OCI-LY7 (cell line): ENCODE data around the gene MFSD2A.

Experiments
- EZH2phosphoT487 ChIP-seq: fragments of 200-600 bp; sonication (generic); IDR thresholded peaks from 2 replicates; pipeline ENCODE4 v1.6.1; 2018; ENCODE audit warnings: low read depth, borderline replicate concordance, mild to moderate bottlenecking, mixed run types, antibody characterized with exemption, low read length, moderate library complexity, mixed read lengths
- TF ChIP-seq, protein P1 (sequence below): fragments of 200-600 bp; sonication (generic); conservative IDR thresholded peaks from 2 replicates; pipeline ENCODE4 v1.5.1; 2014; ENCODE audit warnings: mild to moderate bottlenecking, antibody characterized with exemption, low read length, moderate library complexity, mixed read lengths

DNA sequence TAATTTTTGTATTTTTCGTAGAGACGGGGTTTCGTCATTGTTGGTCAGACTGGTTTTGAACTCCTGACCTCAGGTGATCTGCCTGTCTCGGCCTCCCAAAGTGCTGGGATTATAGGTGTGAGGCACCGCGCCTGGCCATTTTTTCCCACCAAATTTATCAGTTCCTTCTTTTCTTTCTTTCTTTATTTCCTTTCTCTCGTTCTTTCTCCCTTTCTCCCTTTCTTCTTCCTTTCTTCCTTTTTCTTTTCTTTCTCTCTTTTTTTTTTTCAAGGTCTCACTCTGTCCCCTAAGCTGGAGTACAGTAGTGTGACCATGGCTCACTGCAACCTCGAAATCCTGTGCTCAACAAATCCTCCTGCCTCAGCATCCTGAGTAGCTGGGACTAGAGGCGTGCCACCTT is 26.4 kb downstream of the MFSD2A start:
- TF ChIP-seq, protein P1, sequence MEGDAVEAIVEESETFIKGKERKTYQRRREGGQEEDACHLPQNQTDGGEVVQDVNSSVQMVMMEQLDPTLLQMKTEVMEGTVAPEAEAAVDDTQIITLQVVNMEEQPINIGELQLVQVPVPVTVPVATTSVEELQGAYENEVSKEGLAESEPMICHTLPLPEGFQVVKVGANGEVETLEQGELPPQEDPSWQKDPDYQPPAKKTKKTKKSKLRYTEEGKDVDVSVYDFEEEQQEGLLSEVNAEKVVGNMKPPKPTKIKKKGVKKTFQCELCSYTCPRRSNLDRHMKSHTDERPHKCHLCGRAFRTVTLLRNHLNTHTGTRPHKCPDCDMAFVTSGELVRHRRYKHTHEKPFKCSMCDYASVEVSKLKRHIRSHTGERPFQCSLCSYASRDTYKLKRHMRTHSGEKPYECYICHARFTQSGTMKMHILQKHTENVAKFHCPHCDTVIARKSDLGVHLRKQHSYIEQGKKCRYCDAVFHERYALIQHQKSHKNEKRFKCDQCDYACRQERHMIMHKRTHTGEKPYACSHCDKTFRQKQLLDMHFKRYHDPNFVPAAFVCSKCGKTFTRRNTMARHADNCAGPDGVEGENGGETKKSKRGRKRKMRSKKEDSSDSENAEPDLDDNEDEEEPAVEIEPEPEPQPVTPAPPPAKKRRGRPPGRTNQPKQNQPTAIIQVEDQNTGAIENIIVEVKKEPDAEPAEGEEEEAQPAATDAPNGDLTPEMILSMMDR, result no peak
- no peak for TF ChIP-seq EZH2phosphoT487
